GM12878 (cell line): Measurements from ENCODE around the gene TYK2. TPM values are rescaled to one million over a fixed set of nuclear protein-coding genes. Genes with fewer than 3 reads are reported as not detected.

Source experiments
- CUX1 ChIP-seq: IDR thresholded peaks from 2 replicates; pipeline ENCODE4 v1.6.1; 2012; ENCODE audit warnings: improper control_type of control experiment, low read depth, low read length; ENCODE audit not compliant: insufficient replicate concordance
- FOXK2 ChIP-seq: fragments of 450-650 bp; IDR thresholded peaks from 2 replicates; pipeline ENCODE4 v1.6.1; 2017; ENCODE audit warnings: mild to moderate bottlenecking, moderate library complexity
- HCFC1 ChIP-seq: fragments of 150-350 bp; IDR thresholded peaks from 2 replicates; pipeline ENCODE4 v1.6.1; 2014; ENCODE audit warnings: low read length
- IKZF2 ChIP-seq, 2 experiments: fragments of 450-650 bp; IDR thresholded peaks; 2 replicates each; pipeline ENCODE4 v1.6.1; 2017; ENCODE audit warnings: mild to moderate bottlenecking in 2 of 2, moderate library complexity in 2 of 2
- MXI1 ChIP-seq: fragments of 150-350 bp; IDR thresholded peaks from 2 replicates; pipeline ENCODE4 v1.6.1; 2011; ENCODE audit warnings: low read depth, mild to moderate bottlenecking, inconsistent platforms, low read length, improper control_type of control experiment
- RELA ChIP-seq: fragments of 450-650 bp; IDR thresholded peaks from 2 replicates; pipeline ENCODE4 v1.8.0; 2014; ENCODE audit warnings: borderline replicate concordance; ENCODE audit not compliant: partially characterized antibody
- RELB ChIP-seq: fragments of 450-650 bp; IDR thresholded peaks from 2 replicates; pipeline ENCODE4 v1.6.1; 2017; ENCODE audit warnings: low read depth, mild to moderate bottlenecking, moderate library complexity
- SIN3A ChIP-seq: IDR thresholded peaks from 2 replicates; pipeline ENCODE4 v1.6.1; 2012; ENCODE audit warnings: low read depth, low read length, improper control_type of control experiment
- ZBTB11 ChIP-seq: fragments of 450-650 bp; formaldehyde crosslinking; IDR thresholded peaks from 2 replicates; pipeline ENCODE4 v1.5.0; 2022; ENCODE audit warnings: mild to moderate bottlenecking, missing genetic modification characterization
- ZSCAN29 ChIP-seq: fragments of 450-650 bp; IDR thresholded peaks from 2 replicates; pipeline ENCODE4 v1.6.1; 2017; ENCODE audit warnings: mild to moderate bottlenecking, moderate library complexity
- ZZZ3 ChIP-seq: IDR thresholded peaks from 2 replicates; pipeline ENCODE4 v1.6.1; 2011; ENCODE audit warnings: low read depth; ENCODE audit not compliant: control insufficient read depth, insufficient read length
- polyA plus RNA-seq, 11 experiments: library from polyadenylated mRNA; depleted of rRNA in 4 of 11; unstranded in 6 of 11; stranded (reverse) in 5 of 11; fragments of >200 nt; fragmentation: Nextera tagmentation in 4 of 11; fragmentation: Illumina TruSeq in 1 of 11; extraction: Ambion mirVana in 4 of 11; extraction: Trizol in 1 of 11; gene quantifications; 1 replicate in 1 of 11; 2 replicates in 10 of 11; pipeline versions ENCODE4 v1.2.1 to v1.2.3, GENCODE V29; 2011 to 2016; ENCODE audit warnings: inconsistent platforms in 2 of 11, missing spikeins in 2 of 11, low read depth in 1 of 11
- total RNA-seq, 4 experiments: library from RNA; depleted of rRNA in 3 of 4; stranded (reverse); fragments of >200 nt in 3 of 4; fragmentation: Illumina TruSeq in 1 of 4; extraction: Trizol in 1 of 4; gene quantifications; 2 replicates each; pipeline versions ENCODE4 v1.2.1 to v1.2.3, GENCODE V29; 2013 to 2021
- TF ChIP-seq, protein P1 (sequence below): IDR thresholded peaks from 2 replicates; pipeline ENCODE4 v1.6.1; 2011; ENCODE audit warnings: low read depth, mild to moderate bottlenecking, low read length, moderate library complexity, borderline replicate concordance; ENCODE audit errors: extremely low read depth
- TF ChIP-seq, protein P2 (sequence below): IDR thresholded peaks from 2 replicates; pipeline ENCODE4 v1.6.1; 2012; ENCODE audit warnings: mild to moderate bottlenecking, low read depth, low read length

Gene TYK2
- total and polyA plus RNA-seq, 10 of the 15 experiments (the other 5 are each of a cell fraction or from before 2014, with no cell fraction given), result 36.4 to 364 (median 179) TPM

GRCh38 chr19:10403137-10404021 lies 23.0 kb upstream of the TYK2 start, which contains the start of gene CDC37 (continued):
- TF ChIP-seq, protein P1, sequence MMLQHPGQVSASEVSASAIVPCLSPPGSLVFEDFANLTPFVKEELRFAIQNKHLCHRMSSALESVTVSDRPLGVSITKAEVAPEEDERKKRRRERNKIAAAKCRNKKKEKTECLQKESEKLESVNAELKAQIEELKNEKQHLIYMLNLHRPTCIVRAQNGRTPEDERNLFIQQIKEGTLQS, result no peak
- TF ChIP-seq, protein P2, sequence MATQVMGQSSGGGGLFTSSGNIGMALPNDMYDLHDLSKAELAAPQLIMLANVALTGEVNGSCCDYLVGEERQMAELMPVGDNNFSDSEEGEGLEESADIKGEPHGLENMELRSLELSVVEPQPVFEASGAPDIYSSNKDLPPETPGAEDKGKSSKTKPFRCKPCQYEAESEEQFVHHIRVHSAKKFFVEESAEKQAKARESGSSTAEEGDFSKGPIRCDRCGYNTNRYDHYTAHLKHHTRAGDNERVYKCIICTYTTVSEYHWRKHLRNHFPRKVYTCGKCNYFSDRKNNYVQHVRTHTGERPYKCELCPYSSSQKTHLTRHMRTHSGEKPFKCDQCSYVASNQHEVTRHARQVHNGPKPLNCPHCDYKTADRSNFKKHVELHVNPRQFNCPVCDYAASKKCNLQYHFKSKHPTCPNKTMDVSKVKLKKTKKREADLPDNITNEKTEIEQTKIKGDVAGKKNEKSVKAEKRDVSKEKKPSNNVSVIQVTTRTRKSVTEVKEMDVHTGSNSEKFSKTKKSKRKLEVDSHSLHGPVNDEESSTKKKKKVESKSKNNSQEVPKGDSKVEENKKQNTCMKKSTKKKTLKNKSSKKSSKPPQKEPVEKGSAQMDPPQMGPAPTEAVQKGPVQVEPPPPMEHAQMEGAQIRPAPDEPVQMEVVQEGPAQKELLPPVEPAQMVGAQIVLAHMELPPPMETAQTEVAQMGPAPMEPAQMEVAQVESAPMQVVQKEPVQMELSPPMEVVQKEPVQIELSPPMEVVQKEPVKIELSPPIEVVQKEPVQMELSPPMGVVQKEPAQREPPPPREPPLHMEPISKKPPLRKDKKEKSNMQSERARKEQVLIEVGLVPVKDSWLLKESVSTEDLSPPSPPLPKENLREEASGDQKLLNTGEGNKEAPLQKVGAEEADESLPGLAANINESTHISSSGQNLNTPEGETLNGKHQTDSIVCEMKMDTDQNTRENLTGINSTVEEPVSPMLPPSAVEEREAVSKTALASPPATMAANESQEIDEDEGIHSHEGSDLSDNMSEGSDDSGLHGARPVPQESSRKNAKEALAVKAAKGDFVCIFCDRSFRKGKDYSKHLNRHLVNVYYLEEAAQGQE, result no peak
- TF ChIP-seq SIN3A (peak; percentile 96), RELA (peak; percentile 54), ZBTB11 (CRISPR knock-in tag) (no peak), RELB (peak; percentile 20; the same call in 1 of the 2 replicates), MXI1 (peak; percentile 93), FOXK2 (no peak), CUX1 (no peak), ZSCAN29 (no peak), IKZF2 (IDR thresholded peaks at IDR 0.05) (no peak), ZZZ3 (no peak), HCFC1 (peak; percentile 56; the same call in 1 of the 2 replicates)
